ENCODE data around the gene SOWAHC.
"Not testable (repeated sequence)": the region's sequence is repeated elsewhere in the genome, so short reads cannot be mapped to it uniquely, and the experiment has no call there.

Gene SOWAHC

DNA sequence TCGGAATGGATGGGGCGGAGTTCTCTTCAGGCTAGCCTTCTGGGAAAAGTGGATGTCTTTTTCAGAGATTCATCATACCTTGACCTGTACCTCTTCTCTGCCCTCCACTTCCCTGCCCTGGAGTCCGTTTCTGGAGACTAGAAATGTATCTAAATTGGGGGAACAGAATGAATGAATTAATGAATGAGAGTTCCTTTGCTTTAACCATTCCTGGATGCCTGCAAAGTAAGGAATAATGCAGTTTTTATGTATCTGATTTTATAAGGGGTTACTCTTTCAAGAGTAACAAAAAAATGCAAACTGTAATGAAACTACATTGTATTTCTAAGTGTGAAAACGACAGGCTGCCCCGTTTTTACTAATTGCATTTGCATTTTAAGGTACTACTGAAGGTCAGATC is 2.0 kb downstream of the SOWAHC start:
- DNase-seq, result no peak

DNA sequence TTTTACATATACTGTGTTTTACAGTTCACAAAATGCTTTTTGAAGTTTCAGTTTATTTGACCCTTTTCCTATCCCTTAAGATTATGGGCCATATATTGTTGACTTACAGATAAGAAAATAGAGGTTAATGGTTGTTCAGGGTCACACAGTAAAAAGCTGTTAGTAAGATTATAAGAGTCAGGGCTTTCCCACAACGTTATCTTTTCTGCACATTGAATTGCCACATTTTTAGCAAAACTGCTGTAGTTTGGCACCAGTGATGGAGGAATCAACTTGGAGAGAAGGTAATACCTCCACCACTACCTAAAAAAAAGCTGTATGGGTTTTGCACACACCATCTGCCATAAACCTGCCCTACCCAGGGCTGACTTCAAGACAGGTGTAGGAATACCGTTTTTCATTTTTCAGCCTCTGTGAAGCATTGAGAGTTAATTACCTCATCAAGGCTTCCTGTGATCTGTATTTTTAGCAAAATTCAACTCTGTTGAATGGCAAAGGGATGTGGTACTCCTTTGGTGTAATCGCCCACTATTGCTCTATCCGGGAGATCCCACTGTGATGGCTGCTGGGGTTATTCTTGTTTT is 5.0 kb downstream of the SOWAHC start:
- no peak for DNase-seq

DNA sequence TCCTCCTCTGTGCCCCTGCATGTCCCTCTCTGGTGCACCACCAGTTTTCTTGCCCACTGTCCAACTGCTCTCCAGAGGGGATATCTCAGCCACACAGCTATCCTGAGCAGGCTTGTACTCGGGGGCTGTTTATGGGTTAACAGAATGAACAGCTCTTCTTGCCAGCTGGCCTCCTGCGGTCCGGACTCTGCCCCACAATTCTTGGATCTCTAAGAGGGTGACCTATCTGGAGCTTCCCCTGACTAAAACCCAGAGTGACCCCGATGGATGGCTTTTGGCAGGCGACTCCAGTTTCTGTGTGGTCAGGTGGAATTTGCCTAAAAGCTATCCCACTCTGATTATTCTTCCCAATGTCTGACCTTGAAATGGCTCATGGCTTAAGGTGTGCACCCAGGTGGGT is 9.1 kb downstream of the SOWAHC start:
- no peak for DNase-seq

DNA sequence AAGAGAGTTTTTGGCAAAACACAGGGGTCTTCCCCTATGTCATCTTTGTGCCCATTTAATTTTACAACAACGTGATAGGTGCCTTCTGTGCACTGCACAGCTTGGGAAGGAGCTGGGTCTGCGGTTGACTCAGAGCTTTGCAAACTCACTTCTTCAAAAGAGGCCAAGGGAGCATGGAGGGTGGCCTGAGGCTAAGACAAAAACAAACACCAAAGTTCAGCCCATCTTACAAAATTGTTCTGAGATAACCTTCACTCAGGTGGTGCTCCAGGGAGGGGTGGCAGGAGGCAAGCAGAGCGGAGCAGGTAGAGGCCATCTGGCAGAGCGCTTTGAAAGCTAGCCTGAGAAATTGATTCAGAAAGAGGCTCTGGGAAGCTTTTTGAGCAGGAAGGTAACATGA is 9.8 kb downstream of the SOWAHC start:
- DNase-seq, result no peak

DNA sequence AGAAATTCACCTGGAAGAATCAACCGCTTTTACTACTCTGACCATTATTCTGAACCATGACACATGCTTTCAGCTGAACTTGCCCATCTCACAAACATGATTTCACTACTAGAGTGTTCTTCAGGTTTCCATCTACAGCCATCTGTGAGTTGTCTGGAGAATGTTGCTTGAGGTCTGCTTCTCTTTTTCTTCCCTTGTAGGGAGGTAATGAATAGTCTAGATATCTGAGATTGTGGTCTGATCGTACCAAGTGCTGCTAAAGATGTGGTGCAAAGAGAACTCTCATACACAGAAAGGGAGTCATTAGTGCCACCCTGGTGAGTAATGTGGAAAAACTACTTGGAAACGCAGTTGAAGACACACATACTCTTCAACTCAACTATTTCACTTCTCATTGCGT is 10.2 kb downstream of the SOWAHC start:
- no peak for DNase-seq

DNA sequence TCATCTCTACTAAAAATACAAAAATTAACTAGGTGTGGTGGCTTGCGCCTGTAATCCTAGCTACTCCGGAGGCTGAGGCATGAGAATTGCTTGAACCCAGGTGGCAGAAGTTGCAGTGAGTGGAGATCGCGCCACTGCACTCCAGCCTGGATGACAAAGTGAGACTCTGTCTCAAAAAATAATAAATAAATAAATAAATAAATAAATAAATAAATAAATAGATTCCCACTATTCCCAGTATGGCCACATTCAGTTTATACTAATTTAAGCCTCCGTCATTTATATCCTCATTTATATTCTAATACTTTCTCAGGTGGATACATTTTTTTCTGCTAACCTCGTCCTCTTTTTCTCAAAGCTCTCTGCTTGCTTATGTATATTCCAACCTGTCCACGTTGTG is 14.2 kb downstream of the SOWAHC start:
- not testable (repeated sequence) for DNase-seq

DNA sequence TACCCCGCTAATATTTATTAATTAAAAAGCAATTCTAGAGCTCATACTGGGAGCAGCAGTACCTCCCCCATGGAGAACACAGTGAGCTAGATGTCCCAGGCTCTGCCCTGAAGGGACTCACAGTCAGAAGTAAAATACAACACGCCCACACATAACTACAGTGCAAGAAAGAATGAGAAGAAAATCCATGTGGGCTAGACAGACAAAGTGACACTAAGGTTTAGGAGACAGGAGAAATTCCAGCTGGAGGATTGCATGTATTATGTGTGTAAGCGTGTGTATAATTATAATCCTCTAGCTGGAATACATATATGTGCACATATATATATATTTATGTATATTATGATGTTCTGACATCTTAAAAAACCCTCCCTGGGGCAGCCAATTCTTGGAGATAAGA is 15.7 kb downstream of the SOWAHC start:
- no peak for DNase-seq

DNA sequence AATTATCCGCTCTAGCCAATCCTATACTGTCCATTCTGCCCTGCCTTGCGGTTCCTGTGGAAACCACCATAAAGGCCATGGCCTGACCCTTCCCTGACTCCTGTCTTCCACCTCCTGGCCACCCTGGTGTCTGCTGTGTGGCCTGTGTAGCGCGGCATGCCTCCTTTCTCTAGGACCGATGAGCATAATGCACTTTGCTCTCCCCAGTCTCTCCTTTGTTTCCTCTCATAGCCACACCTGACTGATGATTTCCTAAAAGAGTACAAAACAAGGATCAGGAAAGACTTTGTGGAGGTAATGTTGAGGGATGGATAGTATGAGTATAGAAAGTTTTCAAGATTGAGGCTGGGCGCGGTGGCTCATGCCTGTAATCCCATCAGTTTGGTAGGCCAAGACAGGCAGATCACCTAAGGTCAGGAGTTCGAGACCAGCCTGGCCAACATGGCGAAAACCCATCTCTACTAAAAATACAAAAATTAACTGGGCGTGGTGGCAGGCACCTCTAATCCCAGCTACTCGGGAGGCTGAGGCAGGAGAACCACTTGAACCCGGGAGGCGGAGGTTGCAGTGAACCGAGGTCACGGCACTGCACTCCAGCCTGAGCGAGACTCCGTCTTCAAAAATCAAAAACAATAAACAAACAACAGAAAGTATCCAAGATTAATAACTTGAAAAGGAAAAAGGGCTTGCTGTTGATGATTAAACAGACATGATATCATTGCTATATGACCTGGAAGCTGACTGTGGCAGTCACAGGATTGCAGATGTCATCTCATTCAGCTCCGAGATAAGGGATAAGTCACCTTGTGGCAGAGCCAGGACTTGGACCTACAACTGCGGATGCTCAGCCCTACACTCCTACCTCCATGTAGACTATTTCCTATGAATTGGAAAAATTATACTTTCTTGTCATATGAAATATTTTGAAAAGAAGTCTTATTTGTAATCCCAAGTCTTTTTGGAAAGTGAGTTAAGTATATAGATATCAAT is 16.6 kb downstream of the SOWAHC start:
- DNase-seq, result no peak

DNA sequence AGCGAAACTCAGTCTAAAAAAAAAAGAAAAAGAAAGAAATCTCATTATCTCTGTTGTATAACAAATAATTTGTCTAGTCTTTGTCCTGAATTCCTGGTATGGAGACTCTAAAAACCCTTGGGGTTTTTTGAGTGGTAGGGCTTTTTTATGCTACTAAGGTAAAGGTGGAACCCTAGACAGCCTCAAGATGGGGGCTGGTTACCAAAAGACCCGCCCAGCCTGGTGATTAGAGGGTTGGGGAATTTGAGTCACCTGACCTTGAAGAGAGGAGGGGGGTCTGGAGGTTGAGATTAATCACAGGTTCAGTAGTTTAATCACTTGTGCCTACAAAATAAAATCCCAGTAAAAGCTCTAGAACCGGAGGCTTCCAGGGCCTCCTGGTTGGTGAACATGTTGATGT is 17.6 kb downstream of the SOWAHC start:
- DNase-seq, result no peak

DNA sequence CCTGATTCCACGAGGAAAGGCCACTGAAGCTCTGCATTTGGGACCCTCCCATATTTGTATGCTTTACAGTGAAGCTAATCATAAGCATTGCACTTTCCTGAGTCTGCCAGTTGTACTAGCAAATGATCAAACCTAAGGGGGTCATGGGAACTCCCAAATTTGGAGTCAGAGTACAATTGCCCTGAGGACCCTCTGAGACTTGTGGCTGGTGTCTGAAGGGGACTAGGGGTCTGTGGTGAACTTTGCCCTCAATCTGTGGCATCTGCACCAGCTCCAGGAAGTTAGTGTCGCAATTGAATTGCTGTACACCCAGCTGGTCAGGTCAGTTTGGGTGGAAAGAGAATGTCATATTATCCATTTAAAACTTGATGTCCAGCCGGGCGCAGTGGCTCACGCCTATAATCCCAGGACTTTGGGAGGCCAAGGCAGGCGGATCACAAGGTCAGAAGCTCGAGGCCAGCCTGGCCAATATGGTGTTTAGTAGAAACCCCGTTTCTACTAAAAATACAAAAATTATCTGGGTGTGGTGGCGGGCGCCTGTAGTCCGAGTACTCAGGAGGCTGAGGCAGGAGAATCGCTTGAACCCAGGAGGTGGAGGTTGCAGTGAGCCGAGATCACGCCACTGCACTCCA is 18.1 kb downstream of the SOWAHC start:
- DNase-seq, result no peak

DNA sequence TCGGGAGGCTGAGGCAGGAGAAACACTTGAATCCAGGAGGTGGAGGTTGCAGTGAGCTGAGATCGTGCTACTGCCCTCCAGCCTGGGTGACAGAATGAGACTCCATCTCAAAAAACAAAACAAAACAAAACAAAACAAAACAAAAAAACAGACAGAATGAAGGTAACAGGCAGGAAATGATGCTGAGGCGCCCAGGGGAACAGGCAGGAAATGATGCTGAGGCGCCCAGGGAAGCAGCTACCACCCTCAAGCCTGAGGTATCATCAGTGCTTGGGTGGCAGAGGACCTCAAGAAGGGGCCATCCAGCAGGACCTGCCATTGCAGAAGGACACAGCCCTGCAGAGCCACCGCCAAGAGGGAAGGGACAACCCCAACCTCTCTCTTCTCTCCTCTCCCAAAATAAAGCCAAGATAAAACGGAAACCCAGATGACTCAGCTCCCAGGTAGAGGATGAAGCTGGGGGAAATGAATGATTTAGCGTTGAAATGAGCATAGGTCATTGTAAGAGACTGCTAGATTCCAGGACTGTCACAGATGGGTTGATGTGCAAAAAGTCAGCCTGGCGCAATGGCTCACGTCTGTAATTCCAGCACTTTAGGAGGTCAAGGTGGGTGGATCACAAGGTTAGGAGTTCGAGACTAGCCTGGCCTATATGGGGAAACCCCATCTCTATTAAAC is 19.3 kb downstream of the SOWAHC start:
- DNase-seq, result no peak

DNA sequence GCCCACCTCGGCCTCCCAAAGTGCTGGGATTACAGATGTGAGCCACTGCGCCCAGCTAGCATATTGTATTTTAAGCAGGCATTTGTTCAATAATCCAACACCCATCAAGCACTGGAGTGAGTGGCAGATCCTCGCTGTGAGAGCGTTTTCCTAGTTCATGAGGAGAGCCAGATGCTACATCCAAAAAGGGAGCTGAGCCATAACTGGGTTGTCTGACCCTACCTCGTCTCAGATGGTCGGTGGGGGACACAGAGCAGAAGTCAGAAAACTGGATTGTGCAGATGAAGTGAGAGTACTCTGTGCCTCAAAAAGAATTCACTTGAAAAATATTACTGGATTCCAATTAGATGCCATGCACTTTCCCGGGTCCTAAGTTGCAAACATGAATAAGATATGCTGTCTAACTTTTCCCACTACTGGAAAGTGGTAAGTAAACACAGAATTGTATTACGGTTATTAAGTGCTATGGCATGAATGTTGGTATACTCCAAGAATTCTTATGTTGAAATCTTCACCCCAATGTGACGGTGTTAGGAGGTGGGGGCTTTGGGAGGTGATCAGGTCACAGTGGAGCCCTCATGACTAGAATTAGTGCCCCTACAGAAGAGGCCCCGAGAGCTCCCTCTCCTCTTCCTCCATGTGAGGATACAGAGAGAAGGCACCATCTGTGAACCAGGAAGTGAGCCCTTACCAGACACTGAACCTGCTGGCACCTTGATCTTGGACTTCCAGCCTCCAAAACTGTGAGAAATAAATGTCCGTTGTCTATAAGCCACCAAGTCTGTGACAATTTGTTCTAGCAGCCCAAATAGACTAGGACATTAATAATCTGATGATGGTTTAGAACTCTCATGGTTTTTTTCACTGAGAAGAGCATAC is 21.5 kb downstream of the SOWAHC start:
- no peak for DNase-seq

DNA sequence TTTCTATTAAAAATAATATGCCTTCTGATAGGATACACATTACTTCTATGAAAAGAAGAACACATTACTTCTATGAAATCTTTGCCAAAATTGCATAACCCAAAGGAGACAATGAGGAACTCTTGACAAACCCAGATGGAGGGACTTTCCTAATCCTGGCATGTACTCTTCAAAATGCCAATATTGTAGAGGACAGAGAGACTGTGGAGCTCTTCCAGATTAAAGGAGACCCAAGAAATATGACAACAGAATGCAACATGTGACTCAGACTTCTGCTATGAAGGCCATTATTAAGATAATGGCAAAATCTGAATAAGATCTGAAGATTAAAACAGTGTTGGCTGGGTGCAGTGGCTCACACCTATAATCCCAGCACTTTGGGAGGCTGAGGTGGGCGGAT is 22.2 kb downstream of the SOWAHC start:
- no peak for DNase-seq

DNA sequence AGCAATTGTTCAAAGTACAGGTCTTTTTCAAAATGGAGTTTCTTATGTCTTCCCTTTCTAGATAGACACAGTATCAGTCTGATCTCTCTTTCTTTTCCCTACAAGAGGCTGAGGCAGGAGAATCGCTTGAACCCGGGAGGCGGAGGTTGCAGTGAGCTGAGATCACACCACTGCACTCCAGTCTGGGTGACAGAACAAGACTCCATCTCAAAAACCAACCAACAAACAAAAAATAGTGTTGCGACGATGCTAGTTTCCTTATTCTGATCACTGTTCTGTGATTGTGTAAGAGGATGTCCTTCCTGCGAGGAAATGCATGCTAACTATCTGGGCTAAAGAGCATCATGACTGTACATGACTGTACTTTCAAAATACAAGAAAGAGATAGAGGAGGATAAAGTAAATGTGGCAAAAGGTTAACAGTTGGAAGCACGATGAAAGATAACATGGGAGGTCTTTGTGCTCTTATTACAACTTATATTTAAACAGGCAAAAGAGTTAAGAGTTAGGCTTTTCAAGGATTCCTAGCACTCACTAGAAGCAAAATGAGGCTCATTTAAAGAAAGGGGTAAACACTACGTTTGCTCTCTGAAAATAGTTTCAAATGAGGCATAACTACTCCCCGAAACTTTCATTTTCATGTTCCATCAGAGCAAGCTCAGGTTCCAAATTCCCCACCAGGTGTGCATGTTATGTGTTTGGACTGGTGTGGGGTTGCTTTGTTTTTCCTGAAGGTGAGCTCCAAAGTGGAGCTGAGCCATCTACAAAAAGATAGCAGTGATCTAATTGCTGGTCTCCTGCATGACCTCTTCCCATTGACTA is 23.8 kb downstream of the SOWAHC start:
- no peak for DNase-seq

DNA sequence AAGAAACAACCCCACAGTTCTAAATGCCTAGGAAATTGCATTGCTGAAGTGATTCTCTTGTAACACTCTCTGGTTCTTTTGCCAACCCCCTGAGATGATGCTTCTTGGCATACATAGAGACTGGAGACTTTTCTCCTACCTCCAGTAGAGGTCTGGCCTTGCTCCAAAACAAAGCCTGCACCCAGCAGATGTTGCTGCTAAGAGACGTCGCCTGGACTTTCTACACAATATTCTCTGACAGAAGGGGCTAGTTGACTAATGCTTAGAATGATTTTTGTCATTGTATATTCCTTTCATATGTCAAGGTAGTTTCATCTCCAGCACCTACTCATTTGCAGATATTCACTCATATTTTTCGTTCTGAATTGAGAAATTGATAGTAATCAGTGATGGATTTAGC is 24.6 kb downstream of the SOWAHC start:
- DNase-seq, result no peak

DNA sequence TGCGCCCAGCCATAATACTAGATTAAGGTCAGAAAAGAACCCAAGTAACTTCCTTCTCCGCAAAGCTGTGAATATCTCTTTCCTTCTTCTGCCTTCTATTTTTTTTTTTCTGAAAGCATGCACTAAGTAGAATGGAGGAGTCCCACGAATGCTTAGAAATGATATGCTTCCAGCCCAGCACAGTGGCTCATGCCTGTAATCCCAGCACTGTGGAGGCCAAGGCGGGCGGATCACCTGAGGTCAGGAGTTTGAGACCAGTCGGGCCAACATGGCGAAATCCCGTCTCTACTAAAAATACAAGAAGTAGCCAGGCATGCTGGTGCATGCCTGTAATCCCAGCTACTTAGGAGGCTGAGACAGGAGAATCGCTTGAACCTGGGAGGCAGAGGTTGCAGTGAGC is 25.8 kb downstream of the SOWAHC start:
- DNase-seq, result not testable (repeated sequence)

DNA sequence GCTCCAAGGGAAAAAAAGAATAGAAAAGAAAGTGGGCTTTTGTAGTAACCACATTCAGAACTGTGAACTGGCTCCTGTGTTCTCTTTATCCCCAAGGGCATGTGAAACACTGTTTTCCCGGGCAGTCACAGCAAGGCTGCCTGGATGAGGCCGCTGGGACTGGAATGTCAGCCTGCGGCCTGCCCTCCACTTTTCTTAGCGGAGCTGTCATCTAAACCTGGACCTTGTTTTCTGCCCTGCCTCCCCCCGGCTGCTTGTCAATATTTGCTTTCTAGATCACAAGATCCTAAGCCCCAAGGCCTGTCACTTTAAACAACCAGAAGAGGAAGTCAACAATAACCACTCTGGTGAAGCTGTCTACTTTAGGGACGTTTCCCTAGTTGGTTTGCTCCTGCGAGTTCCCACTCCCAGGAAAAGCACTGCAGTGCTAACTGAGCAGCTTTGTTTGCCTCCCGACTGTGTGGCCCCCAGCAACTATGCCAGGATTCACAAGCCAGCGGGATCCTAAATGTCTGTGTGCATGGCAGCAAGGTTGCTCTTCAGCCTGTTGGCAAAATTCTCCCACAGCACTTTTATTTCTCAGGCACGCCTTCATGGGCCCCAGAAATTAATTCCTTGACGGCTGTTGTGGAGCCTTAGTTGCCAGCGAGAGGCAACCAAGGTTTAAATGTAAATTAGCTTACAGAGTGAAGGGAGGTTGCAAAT is 30.6 kb downstream of the SOWAHC start:
- no peak for DNase-seq

DNA sequence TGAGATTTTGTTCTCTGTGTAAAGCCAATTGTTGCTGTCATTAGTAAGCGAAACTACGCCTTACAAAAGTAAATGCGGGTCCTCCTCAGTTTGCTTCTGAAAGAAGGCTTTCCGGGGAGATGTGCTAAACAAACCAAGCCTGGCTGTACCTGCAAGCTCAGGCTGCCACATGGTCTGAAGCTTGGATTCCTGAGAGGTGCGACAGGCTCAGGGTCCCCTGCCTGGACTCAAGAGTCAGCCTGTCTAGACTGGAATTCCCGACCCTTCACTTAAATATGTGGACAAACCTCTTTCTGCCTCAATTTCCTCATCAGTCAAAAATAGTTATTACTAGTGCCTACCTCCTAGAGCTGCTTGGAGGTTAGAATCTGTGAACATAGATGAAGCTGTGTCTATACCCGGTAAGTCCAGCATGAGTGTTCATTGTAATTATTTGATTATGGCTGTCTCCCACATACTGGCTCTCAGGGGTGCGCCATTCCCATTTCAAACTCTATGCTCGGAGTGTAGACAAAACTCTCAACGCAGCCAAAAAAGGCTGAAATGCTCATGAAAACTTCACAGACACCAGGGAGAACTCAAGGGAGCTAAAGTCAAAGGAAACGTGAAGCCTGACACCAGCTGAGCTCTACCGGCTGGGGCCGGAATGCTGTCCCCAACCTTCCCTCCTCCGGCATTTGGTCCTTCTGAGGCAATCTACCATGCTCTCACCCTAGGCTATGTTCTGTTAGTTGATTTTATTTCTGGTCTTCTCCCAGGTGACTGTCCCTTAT is 31.4 kb downstream of the SOWAHC start:
- DNase-seq, result no peak

DNA sequence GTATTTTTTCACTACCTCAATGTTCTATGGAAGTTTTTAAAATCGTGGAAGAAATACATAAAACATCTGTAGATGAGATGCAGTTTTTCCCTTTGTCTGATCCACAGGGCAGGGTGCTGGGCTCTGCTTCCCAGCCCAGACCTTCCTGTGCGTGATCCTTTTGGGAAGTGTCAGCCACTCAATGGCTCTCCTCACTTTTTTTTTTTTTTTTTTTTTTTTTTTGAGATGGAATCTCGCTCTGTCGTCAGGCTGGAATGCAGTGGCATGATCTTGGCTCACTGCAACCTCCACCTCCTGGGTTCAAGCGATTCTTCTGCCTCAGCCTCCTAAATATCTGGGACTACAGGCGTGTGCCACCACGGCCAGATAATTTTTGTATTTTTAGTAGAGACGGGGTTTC is 32.8 kb downstream of the SOWAHC start:
- DNase-seq, result no peak

DNA sequence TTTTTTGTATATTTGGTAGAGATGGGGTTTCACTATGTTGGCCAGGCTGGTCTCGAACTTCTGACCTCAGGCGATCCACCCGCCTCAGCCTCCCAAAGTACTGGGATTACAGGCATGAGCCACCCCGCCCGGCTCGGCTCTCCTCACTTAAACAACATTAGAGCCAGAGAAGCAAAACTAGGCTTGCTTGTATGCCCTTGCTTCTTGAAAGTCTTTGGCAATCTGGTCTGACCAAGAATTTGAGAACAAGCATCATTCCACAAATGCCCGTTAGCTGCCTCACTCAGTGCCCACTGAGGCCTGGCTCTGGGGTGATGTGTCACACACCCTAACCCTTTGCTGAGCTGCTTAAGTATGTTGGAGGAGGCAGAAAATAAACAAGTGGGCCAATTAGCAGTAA is 33.5 kb downstream of the SOWAHC start:
- no peak for DNase-seq

Data from activated gamma-delta T cell (primary cell).